Measurements from ENCODE around the gene KRTAP4-16.

KRTAP4-16 gene

DNA sequence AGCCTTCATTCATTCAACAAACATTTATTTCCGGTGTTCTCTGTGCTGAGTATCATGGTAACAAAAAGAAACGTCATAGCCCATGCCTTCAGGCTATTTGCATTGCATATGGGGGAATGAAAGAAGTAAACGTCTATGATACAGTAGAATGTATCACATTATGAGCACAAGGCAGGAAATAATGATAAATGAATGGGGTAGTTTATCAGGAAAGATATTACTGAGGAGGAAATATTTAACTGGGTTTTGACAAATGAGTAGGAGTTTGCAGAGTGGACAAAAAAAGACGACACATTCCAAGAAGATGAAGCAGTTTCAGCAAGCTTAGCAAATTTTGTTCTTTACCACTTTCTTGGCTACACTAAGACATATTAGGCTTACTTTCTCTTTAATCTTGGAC, 19.4 kb downstream of the KRTAP4-16 start:
- no peaks in the 10 kb centered on the region for H3K79me2 ChIP-seq (ENCODE audit: insufficient read depth, low read length)
- H3K36me3 ChIP-seq (ENCODE audit: insufficient read depth, low read length) = no peaks in the 10 kb centered on the region
- H4K20me1 ChIP-seq (ENCODE audit: insufficient read depth, low read length, poor library complexity, severe bottlenecking) = no peaks in the 10 kb centered on the region
- H3K9me3 ChIP-seq (ENCODE audit: insufficient read depth, low read depth, low read length) = no peaks in the 10 kb centered on the region
- no peaks in the 10 kb centered on the region for H3K27me3 ChIP-seq (ENCODE audit: insufficient read depth, low read length, poor library complexity, severe bottlenecking)
- no peak overlapping the region for H2AFZ ChIP-seq (ENCODE audit: low read length)
- no peak overlapping the region for H3K9ac ChIP-seq (ENCODE audit: low read depth, low read length, poor library complexity, severe bottlenecking)
- H3K9me2 ChIP-seq (replicated peaks; ENCODE audit: low read depth, low read length) = no peaks in the 10 kb centered on the region
- no peak overlapping the region for H3K4me2 ChIP-seq (ENCODE audit: low read depth, low read length, poor library complexity, severe bottlenecking)
- no peaks in the 10 kb centered on the region for H3F3A ChIP-seq (ENCODE audit: low read depth)
- TF ChIP-seq EZH2phosphoT487 (IDR thresholded peaks at IDR 0.05; ENCODE audit: borderline replicate concordance) = no peak
- TF ChIP-seq, protein P1, sequence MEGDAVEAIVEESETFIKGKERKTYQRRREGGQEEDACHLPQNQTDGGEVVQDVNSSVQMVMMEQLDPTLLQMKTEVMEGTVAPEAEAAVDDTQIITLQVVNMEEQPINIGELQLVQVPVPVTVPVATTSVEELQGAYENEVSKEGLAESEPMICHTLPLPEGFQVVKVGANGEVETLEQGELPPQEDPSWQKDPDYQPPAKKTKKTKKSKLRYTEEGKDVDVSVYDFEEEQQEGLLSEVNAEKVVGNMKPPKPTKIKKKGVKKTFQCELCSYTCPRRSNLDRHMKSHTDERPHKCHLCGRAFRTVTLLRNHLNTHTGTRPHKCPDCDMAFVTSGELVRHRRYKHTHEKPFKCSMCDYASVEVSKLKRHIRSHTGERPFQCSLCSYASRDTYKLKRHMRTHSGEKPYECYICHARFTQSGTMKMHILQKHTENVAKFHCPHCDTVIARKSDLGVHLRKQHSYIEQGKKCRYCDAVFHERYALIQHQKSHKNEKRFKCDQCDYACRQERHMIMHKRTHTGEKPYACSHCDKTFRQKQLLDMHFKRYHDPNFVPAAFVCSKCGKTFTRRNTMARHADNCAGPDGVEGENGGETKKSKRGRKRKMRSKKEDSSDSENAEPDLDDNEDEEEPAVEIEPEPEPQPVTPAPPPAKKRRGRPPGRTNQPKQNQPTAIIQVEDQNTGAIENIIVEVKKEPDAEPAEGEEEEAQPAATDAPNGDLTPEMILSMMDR (conservative IDR thresholded peaks at IDR 0.05; ENCODE audit: low read length) = no peak
- no peak overlapping the region for H3K4me3 ChIP-seq (ENCODE audit: low read length, poor library complexity, severe bottlenecking)
- no peaks in the 10 kb centered on the region for H3K4me1 ChIP-seq (ENCODE audit: insufficient read depth, low read length, poor library complexity, severe bottlenecking)

DNA sequence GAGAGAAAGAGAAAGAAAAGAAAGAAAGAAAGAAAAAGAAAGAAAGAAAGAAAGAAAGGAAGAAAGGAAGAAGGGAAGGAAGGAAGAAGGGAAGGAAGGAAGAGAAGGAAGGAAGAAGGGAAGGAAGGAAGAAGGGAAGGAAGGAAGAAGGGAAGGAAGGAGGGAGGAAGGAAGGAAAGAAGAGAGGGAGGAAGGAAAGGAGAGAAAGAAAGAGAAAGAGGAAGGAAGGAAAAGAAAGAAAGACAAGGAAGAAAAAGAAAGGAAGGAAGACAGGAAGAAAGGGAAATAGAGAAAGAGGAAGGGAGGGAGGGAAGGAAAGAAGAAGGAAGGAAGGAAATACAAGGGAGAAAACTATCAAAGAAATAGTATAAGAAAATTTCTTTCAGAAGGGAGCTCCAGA, 25.2 kb downstream of the KRTAP4-16 start:
- H3K4me3 ChIP-seq (ENCODE audit: low read length, poor library complexity, severe bottlenecking) = no peak overlapping the region
- no peaks in the 10 kb centered on the region for H3K79me2 ChIP-seq (ENCODE audit: insufficient read depth, low read length)
- no peaks in the 10 kb centered on the region for H3F3A ChIP-seq (ENCODE audit: low read depth)
- H3K9me3 ChIP-seq (ENCODE audit: insufficient read depth, low read depth, low read length) = no peaks in the 10 kb centered on the region
- H3K36me3 ChIP-seq (ENCODE audit: insufficient read depth, low read length) = no peaks in the 10 kb centered on the region
- H3K4me2 ChIP-seq (ENCODE audit: low read depth, low read length, poor library complexity, severe bottlenecking) = no peak overlapping the region
- H3K27me3 ChIP-seq (ENCODE audit: insufficient read depth, low read length, poor library complexity, severe bottlenecking) = no peaks in the 10 kb centered on the region
- H2AFZ ChIP-seq (ENCODE audit: low read length) = no peak overlapping the region
- H3K9me2 ChIP-seq (replicated peaks; ENCODE audit: low read depth, low read length) = no peaks in the 10 kb centered on the region
- TF ChIP-seq, protein P1 (conservative IDR thresholded peaks at IDR 0.05; ENCODE audit: low read length) = no peak
- TF ChIP-seq EZH2phosphoT487 (IDR thresholded peaks at IDR 0.05; ENCODE audit: borderline replicate concordance) = no peak
- H3K9ac ChIP-seq (ENCODE audit: low read depth, low read length, poor library complexity, severe bottlenecking) = no peak overlapping the region
- no peaks in the 10 kb centered on the region for H3K4me1 ChIP-seq (ENCODE audit: insufficient read depth, low read length, poor library complexity, severe bottlenecking)
- no peaks in the 10 kb centered on the region for H4K20me1 ChIP-seq (ENCODE audit: insufficient read depth, low read length, poor library complexity, severe bottlenecking)

DNA sequence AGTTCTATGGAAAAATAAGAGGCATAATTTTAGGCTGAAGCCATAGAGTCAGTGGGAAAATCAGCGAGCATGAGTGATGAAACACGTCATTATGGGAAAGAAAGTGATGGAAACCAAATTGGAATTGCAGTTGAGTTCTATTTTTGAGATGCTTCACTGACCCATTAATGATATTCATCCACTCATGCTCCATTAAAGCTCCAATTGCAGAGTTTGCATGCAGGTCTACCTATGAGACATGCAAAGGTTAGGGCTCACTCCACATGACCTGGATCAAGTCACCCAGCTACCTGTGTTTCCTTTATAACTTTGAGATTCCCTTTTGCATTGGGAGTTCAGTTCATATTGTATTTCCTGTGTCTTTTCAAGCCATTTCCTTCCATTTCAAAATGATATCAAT, 28.3 kb downstream of the KRTAP4-16 start:
- no peaks in the 10 kb centered on the region for H4K20me1 ChIP-seq (ENCODE audit: insufficient read depth, low read length, poor library complexity, severe bottlenecking)
- H3K4me1 ChIP-seq (ENCODE audit: insufficient read depth, low read length, poor library complexity, severe bottlenecking) = peaks cover 8% of the 10 kb centered on the region
- no peaks in the 10 kb centered on the region for H3F3A ChIP-seq (ENCODE audit: low read depth)
- no peak for TF ChIP-seq EZH2phosphoT487 (IDR thresholded peaks at IDR 0.05; ENCODE audit: borderline replicate concordance)
- TF ChIP-seq, protein P1 (conservative IDR thresholded peaks at IDR 0.05; ENCODE audit: low read length) = no peak
- H3K9ac ChIP-seq (ENCODE audit: low read depth, low read length, poor library complexity, severe bottlenecking) = no peak overlapping the region
- no peaks in the 10 kb centered on the region for H3K9me2 ChIP-seq (replicated peaks; ENCODE audit: low read depth, low read length)
- no peaks in the 10 kb centered on the region for H3K9me3 ChIP-seq (ENCODE audit: insufficient read depth, low read depth, low read length)
- H3K27me3 ChIP-seq (ENCODE audit: insufficient read depth, low read length, poor library complexity, severe bottlenecking) = no peaks in the 10 kb centered on the region
- H3K36me3 ChIP-seq (ENCODE audit: insufficient read depth, low read length) = no peaks in the 10 kb centered on the region
- no peak overlapping the region for H3K4me2 ChIP-seq (ENCODE audit: low read depth, low read length, poor library complexity, severe bottlenecking)
- no peak overlapping the region for H3K4me3 ChIP-seq (ENCODE audit: low read length, poor library complexity, severe bottlenecking)
- H2AFZ ChIP-seq (ENCODE audit: low read length) = no peak overlapping the region
- H3K79me2 ChIP-seq (ENCODE audit: insufficient read depth, low read length) = no peaks in the 10 kb centered on the region

Data from Loucy (cell line).